Stimulated activated CD4-positive, alpha-beta T cell treated with anti-CD3 and anti-CD28 coated beads, TNF-alpha, amount 100 ng/mL, for 48 hours (primary cell): ENCODE measurements around the gene POLH.
"Not testable (repeated sequence)": the region's sequence is repeated elsewhere in the genome, so short reads cannot be mapped to it uniquely, and the experiment has no call there.

Source experiments
- DNase-seq, 3 donors: peaks; one replicate each; pipeline ENCODE4 v3.0.0-alpha.2; 2020; ENCODE audit warnings: low read depth in 3 of 3

The POLH gene

GRCh38 chr6:43575772-43576551 is at the start of gene POLH, which contains the start of gene XPO5:
POLH (plus strand) TSS chr6:43576185; CDS start chr6:43582320, 6,135 bp downstream.
XPO5 (minus strand) TSS chr6:43576038; CDS start chr6:43575864, 174 bp downstream.
- DNase-seq, result peak; percentile 78 to 91 (median 84)

GRCh38 chr6:43532201-43532600 is 43.8 kb upstream of the POLH start:
- DNase-seq, result no peak

- DNase-seq, result not testable (repeated sequence)
These were observed 37.0 kb upstream of the POLH start for GRCh38 chr6:43538986-43539385.

- not testable (repeated sequence) for DNase-seq
These were observed 36.6 kb upstream of the POLH start for GRCh38 chr6:43539409-43539808.

GRCh38 chr6:43540507-43540906 is 35.5 kb upstream of the POLH start:
- DNase-seq, result no peak

- no peak for DNase-seq
These were observed 34.1 kb upstream of the POLH start for GRCh38 chr6:43541774-43542471.

- DNase-seq, result no peak
These were observed 31.5 kb upstream of the POLH start for GRCh38 chr6:43544461-43544860.

- DNase-seq, result no peak
These were observed 28.8 kb upstream of the POLH start for GRCh38 chr6:43547222-43547621.

- not testable (repeated sequence) for DNase-seq
These were observed 18.4 kb upstream of the POLH start for GRCh38 chr6:43557620-43558019.

- no peak for DNase-seq
These were observed 16.7 kb upstream of the POLH start for GRCh38 chr6:43559328-43559727.

GRCh38 chr6:43570876-43571441 is 5.0 kb upstream of the POLH start:
- no peak for DNase-seq

GRCh38 chr6:43572015-43572414 is 4.0 kb upstream of the POLH start:
- DNase-seq, result no peak

GRCh38 chr6:43575105-43575771 is 747 bp upstream of the POLH start:
- DNase-seq, result peak in 2 of 3 donors; percentile 27 to 31

GRCh38 chr6:43578748-43579147 is 2.8 kb downstream of the POLH start:
- DNase-seq, result no peak

GRCh38 chr6:43579171-43579570 is 3.2 kb downstream of the POLH start:
- no peak for DNase-seq

GRCh38 chr6:43582911-43583310 is 6.9 kb downstream of the POLH start:
- no peak for DNase-seq

GRCh38 chr6:43584892-43585570 is 9.0 kb downstream of the POLH start:
- DNase-seq, result no peak

GRCh38 chr6:43588194-43588593 is 12.2 kb downstream of the POLH start:
- no peak for DNase-seq

- not testable (repeated sequence) for DNase-seq
These were observed 13.6 kb downstream of the POLH start for GRCh38 chr6:43589564-43589963.

- no peak for DNase-seq
These were observed 18.0 kb downstream of the POLH start for GRCh38 chr6:43593938-43594337.

GRCh38 chr6:43600595-43600994 is 24.6 kb downstream of the POLH start:
- no peak for DNase-seq

GRCh38 chr6:43604174-43604573 is 28.2 kb downstream of the POLH start:
- no peak for DNase-seq
